ENCODE results near the gene MGAT5B.
"Not testable (repeated sequence)": the region's sequence is repeated elsewhere in the genome, so short reads cannot be mapped to it uniquely, and the experiment has no call there.

The MGAT5B gene

DNA sequence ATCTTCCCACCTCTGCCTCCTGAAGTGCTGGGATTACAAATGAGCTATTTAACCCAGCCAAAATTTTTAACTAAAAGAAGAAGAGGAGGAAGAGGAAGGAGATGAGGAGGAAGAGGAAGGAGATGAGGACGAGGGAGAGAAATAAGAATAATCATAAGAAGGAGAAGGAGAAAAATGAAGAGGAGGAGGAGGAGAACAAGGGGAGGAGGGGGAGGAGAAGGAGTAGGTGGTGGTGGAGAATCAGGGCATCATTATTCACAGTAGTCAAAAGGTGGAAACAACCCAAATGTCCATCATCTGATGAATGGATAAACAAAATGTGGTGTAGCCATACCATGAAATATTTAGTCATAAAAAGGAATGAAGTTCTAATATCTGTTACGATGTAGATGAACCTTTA lies 21.2 kb upstream of the MGAT5B start:
- H3K4me3 ChIP-seq (replicated peaks; ENCODE audit: low read depth, low read length): no peak overlapping the region
- no peak for DNase-seq (ENCODE audit: low read depth)
- TF ChIP-seq, protein P1, sequence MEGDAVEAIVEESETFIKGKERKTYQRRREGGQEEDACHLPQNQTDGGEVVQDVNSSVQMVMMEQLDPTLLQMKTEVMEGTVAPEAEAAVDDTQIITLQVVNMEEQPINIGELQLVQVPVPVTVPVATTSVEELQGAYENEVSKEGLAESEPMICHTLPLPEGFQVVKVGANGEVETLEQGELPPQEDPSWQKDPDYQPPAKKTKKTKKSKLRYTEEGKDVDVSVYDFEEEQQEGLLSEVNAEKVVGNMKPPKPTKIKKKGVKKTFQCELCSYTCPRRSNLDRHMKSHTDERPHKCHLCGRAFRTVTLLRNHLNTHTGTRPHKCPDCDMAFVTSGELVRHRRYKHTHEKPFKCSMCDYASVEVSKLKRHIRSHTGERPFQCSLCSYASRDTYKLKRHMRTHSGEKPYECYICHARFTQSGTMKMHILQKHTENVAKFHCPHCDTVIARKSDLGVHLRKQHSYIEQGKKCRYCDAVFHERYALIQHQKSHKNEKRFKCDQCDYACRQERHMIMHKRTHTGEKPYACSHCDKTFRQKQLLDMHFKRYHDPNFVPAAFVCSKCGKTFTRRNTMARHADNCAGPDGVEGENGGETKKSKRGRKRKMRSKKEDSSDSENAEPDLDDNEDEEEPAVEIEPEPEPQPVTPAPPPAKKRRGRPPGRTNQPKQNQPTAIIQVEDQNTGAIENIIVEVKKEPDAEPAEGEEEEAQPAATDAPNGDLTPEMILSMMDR (IDR thresholded peaks at IDR 0.05; ENCODE audit: low read length, missing control alignments): no peak

DNA sequence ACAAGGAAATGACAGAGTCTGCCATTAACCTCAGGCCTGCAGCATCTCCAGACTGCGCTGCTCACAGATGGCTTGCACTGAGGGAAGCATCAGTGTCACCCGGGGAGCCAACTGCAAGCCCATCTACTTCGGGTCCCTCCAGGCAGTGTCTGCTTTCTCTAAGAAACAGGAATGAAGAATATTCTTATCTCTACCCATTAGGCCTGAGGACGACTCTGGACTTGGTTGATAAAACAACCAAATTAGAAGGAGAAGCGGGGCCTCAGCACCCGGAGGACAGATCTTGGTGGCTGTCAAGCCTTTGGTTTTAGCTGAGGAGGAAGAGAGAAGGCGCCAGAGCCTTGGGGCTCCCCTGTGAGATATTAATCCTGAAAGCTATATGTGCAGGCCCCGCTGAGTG lies 19.5 kb upstream of the MGAT5B start:
- H3K4me3 ChIP-seq (replicated peaks; ENCODE audit: low read depth, low read length): no peak overlapping the region
- DNase-seq (ENCODE audit: low read depth): no peak
- TF ChIP-seq, protein P1 (IDR thresholded peaks at IDR 0.05; ENCODE audit: low read length, missing control alignments): no peak

DNA sequence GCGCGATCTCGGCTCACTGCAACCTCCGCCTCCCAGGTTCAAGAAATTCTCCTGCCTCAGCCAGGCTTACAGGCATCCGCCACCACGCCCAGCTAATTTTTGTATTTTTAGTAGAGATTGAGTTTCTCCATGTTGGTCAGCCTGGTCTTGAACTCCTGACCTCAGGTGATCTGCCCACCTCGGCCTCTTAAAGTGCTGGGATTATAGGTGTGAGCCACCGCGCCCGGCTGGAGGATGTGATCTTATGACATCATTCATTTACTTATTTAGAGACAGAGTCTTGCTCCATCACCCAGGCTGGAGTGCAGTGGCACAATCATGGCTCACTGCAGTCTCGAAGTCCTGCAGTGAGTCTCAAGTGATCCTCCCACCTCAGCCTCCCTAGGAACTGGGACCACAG lies 19.0 kb upstream of the MGAT5B start:
- not testable (repeated sequence) for DNase-seq (ENCODE audit: low read depth); H3K4me3 ChIP-seq (replicated peaks; ENCODE audit: low read depth, low read length)

DNA sequence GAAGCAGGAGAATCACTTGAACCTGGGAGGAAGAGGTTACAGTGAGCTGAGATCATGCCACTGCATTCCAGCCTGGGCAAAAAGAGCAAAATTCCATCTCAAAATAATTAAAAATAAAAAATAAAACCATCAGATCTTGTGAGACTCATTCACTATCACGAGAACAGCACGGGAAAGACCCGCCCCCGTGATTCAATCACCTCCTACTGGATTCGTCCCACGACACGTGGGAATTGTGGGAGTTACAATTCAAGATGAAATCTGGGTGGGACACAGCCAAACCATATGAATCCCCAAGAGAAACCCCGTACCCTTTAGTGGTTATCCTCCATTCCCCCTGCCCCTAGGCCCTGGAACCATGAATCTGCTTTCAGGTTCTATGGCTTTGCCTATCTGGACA lies 15.4 kb upstream of the MGAT5B start:
- TF ChIP-seq, protein P1 (IDR thresholded peaks at IDR 0.05; ENCODE audit: low read length, missing control alignments): no peak
- no peak overlapping the region for H3K4me3 ChIP-seq (replicated peaks; ENCODE audit: low read depth, low read length)
- DNase-seq (ENCODE audit: low read depth): no peak

DNA sequence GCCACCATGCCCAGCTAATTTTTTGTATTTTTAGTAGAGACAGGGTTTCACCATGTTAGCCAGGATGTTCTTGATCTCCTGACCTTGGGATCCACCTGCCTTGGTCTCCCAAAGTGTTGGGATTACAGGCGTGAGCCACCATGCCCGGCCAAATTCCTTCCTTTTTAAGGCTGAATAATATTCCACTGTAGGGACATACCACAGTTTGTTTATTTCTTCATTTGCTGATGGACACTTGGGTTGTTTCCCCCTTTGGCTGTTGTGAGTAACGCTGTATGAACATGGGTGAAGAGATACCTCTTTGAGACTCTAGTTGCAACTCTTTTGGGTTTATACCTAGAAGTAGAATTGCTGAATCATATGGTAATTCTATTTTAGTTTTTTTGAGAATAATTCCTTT lies 13.1 kb upstream of the MGAT5B start:
- H3K4me3 ChIP-seq (replicated peaks; ENCODE audit: low read depth, low read length): no peak overlapping the region
- TF ChIP-seq, protein P1 (IDR thresholded peaks at IDR 0.05; ENCODE audit: low read length, missing control alignments): no peak
- no peak for DNase-seq (ENCODE audit: low read depth)

DNA sequence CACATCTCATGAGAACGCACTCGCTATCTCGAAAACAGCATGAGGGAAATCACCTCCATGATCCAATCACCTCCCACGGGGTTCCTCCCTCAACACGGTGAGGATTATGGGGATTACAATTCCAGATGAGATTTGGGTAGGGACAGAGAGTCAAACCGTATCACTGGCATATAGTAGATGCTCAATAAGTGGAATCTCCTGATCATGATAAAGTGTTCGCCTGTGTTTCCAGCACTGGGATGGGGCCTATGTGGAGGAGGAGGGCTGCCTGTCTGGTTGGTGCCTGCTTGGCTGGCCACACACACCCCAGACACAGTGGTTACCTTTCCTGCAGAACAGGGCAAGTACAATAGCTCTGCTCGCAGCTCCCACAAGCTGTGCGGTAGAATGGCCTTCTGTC lies 6.1 kb upstream of the MGAT5B start:
- TF ChIP-seq, protein P1 (IDR thresholded peaks at IDR 0.05; ENCODE audit: low read length, missing control alignments): no peak
- H3K4me3 ChIP-seq (replicated peaks; ENCODE audit: low read depth, low read length): no peak overlapping the region
- no peak for DNase-seq (ENCODE audit: low read depth)

DNA sequence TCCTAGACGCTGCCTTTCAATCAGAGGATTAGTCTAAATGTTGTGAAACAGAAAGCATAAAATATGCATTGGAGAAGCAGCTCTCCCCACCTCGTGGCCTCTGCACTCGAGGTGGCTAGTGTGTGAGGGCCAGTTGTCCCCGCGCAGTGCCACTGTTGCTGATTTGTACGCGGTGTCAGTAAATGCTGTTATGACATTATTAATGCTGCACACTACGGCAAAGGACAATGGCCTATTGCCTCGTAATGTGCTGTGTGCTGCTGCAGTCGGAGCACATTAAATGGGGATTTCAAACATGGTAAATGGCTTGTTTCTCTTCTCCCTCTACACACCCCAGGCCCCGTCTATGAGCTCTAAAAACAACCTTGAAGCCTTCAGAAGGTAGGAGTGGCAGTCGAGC lies 5.7 kb upstream of the MGAT5B start:
- TF ChIP-seq, protein P1 (IDR thresholded peaks at IDR 0.05; ENCODE audit: low read length, missing control alignments): no peak
- no peak overlapping the region for H3K4me3 ChIP-seq (replicated peaks; ENCODE audit: low read depth, low read length)
- no peak for DNase-seq (ENCODE audit: low read depth)

DNA sequence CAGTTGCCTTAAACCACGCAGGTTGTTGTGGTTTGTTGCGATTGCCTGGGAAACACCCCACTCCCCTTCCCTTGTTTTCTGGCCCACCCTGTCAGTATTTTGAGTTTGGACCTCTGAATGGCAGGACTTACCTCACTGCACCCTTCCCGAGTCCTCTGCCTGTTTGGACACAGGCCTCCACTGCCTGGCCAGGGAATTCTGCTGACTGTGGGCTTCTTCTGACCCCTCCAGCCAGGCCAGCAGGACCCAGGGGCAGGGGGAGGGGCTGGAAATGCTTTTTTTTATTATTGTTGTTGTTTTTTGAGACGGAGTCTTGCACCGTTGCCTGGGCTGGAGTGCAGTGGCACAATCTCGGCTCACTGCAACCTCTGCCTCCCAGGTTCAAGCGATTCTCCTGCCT lies 4.2 kb upstream of the MGAT5B start:
- TF ChIP-seq, protein P1 (IDR thresholded peaks at IDR 0.05; ENCODE audit: low read length, missing control alignments): no peak
- no peak overlapping the region for H3K4me3 ChIP-seq (replicated peaks; ENCODE audit: low read depth, low read length)
- no peak for DNase-seq (ENCODE audit: low read depth)
